Measurements from ENCODE around the gene COX6A2.

COX6A2 gene

GRCh38 chr16:31407406-31407805, 20.8 kb downstream of the COX6A2 start:
- no peak for DNase-seq

GRCh38 chr16:31404353-31405064, 23.7 kb downstream of the COX6A2 start:
- no peak for DNase-seq

GRCh38 chr16:31403590-31404352, 24.4 kb downstream of the COX6A2 start:
- no peak for DNase-seq

GRCh38 chr16:31402687-31403086, 25.5 kb downstream of the COX6A2 start:
- DNase-seq, result no peak

- DNase-seq, result peak; percentile 3
Observed at GRCh38 chr16:31401436-31401835, 26.7 kb downstream of the COX6A2 start.

GRCh38 chr16:31400191-31400590, 28.0 kb downstream of the COX6A2 start:
- no peak for DNase-seq

- DNase-seq, result no peak
Observed at GRCh38 chr16:31397701-31398100, 30.5 kb downstream of the COX6A2 start.

GRCh38 chr16:31397096-31397660, 31.0 kb downstream of the COX6A2 start:
- no peak for DNase-seq

- DNase-seq, result no peak
Observed at GRCh38 chr16:31395647-31396046, 32.5 kb downstream of the COX6A2 start.

- no peak for DNase-seq
Observed at GRCh38 chr16:31393056-31393455, 35.1 kb downstream of the COX6A2 start, which contains the start of gene ITGAD. ITGAD (plus strand) TSS chr16:31393335; CDS start chr16:31393361, 26 bp downstream.

GRCh38 chr16:31390504-31391041, 37.6 kb downstream of the COX6A2 start:
- no peak for DNase-seq

GRCh38 chr16:31388535-31388934, 39.6 kb downstream of the COX6A2 start:
- no peak for DNase-seq

- DNase-seq, result peak; percentile 10
Observed at GRCh38 chr16:31386157-31386984, 41.8 kb downstream of the COX6A2 start.

GRCh38 chr16:31385680-31386079, 42.5 kb downstream of the COX6A2 start:
- DNase-seq, result no peak

GRCh38 chr16:31382485-31383161, 45.5 kb downstream of the COX6A2 start:
- peak; percentile 52 for DNase-seq

GRCh38 chr16:31380201-31380600, 48.0 kb downstream of the COX6A2 start:
- DNase-seq, result no peak

All from DMS53 (cell line).